Neuronal stem cell (in vitro differentiated cells): ENCODE measurements around the gene LEMD2.

Source experiments
- DNase-seq: peaks from one replicate; pipeline ENCODE4 v3.0.0-alpha.2; 2013; ENCODE audit warnings: low spot score
- H2AFZ ChIP-seq: one replicate; pipeline ENCODE4 v1.6.1; 2013; ENCODE audit warnings: mild to moderate bottlenecking, low read length, inconsistent platforms
- H2AK5ac ChIP-seq: 2 replicates; pipeline ENCODE4 v1.6.1; 2013; ENCODE audit warnings: low read depth, mild to moderate bottlenecking, inconsistent platforms, low read length, moderate library complexity, mixed read lengths
- H2BK120ac ChIP-seq: 2 replicates; pipeline ENCODE4 v1.6.1; 2013; ENCODE audit warnings: low read depth, mild to moderate bottlenecking, inconsistent platforms, low read length, moderate library complexity, mixed read lengths
- H2BK12ac ChIP-seq: one replicate; pipeline ENCODE4 v1.6.1; 2013; ENCODE audit warnings: low read length, inconsistent platforms
- H2BK15ac ChIP-seq: 2 replicates; pipeline ENCODE4 v1.6.1; 2013; ENCODE audit warnings: mild to moderate bottlenecking, low read length, inconsistent platforms, mixed read lengths
- H2BK5ac ChIP-seq: one replicate; pipeline ENCODE4 v1.6.1; 2013; ENCODE audit warnings: inconsistent platforms, mild to moderate bottlenecking, low read length, moderate library complexity
- H3K14ac ChIP-seq: one replicate; pipeline ENCODE4 v1.6.1; 2013; ENCODE audit warnings: low read length, inconsistent platforms
- H3K18ac ChIP-seq: 2 replicates; pipeline ENCODE4 v1.6.1; 2013; ENCODE audit warnings: low read length, inconsistent platforms
- H3K23ac ChIP-seq: 2 replicates; pipeline ENCODE4 v1.6.1; 2013; ENCODE audit warnings: low read depth, mild to moderate bottlenecking, mixed read lengths, low read length, inconsistent platforms; ENCODE audit not compliant: poor library complexity
- H3K27ac ChIP-seq: replicated peaks from 3 replicates; pipeline ENCODE4 v1.5.1; 2013; ENCODE audit warnings: low read length, inconsistent platforms
- H3K27me3 ChIP-seq, 3 experiments: 2 replicates each; pipeline ENCODE4 v1.6.1; 2013; ENCODE audit warnings: low read length in 3 of 3, mild to moderate bottlenecking in 2 of 3, inconsistent platforms in 1 of 3, low read depth in 1 of 3, mixed read lengths in 1 of 3, moderate library complexity in 1 of 3; ENCODE audit not compliant: control insufficient read depth in 3 of 3, insufficient read depth in 3 of 3
- H3K36me3 ChIP-seq, 2 donors: replicated peaks in 1 of 2; 2 replicates each; pipeline ENCODE4 v1.6.1; 2013; ENCODE audit warnings: low read length in 2 of 2; ENCODE audit not compliant: control insufficient read depth in 2 of 2, insufficient read depth in 2 of 2
- H3K4ac ChIP-seq: 2 replicates; pipeline ENCODE4 v1.6.1; 2013; ENCODE audit warnings: inconsistent platforms, mild to moderate bottlenecking, low read length, moderate library complexity
- H3K4me1 ChIP-seq, 2 donors: 1 replicate in 1 of 2; 2 replicates in 1 of 2; pipeline ENCODE4 v1.6.1; 2013; ENCODE audit warnings: low read length in 2 of 2, low read depth in 1 of 2; ENCODE audit not compliant: control insufficient read depth in 2 of 2, insufficient read depth in 1 of 2
- H3K4me2 ChIP-seq: one replicate; pipeline ENCODE4 v1.6.1; 2013; ENCODE audit warnings: mild to moderate bottlenecking, low read length, inconsistent platforms; ENCODE audit not compliant: insufficient read depth, poor library complexity, severe bottlenecking
- H3K4me3 ChIP-seq, 2 donors: 2 replicates each; pipeline ENCODE4 v1.5.1; 2013; ENCODE audit warnings: low read length in 2 of 2, mild to moderate bottlenecking in 2 of 2, inconsistent platforms in 1 of 2, moderate library complexity in 1 of 2
- H3K79me1 ChIP-seq: one replicate; pipeline ENCODE4 v1.6.1; 2013; ENCODE audit warnings: low read depth, mild to moderate bottlenecking, inconsistent platforms, low read length, moderate library complexity
- H3K9ac ChIP-seq: one replicate; pipeline ENCODE4 v1.6.1; 2013; ENCODE audit warnings: mild to moderate bottlenecking, low read depth, low read length, inconsistent platforms; ENCODE audit not compliant: poor library complexity
- H3K9me3 ChIP-seq, 2 donors: replicated peaks in 1 of 2; 2 replicates each; pipeline versions ENCODE3 to v1.6.1; 2013; ENCODE audit warnings: low read length in 2 of 2, mild to moderate bottlenecking in 2 of 2, inconsistent platforms in 1 of 2, low read depth in 1 of 2, mixed read lengths in 1 of 2, moderate library complexity in 1 of 2; ENCODE audit not compliant: control insufficient read depth in 2 of 2, insufficient read depth in 1 of 2
- H4K8ac ChIP-seq: one replicate; pipeline ENCODE4 v1.6.1; 2013; ENCODE audit warnings: low read depth, mild to moderate bottlenecking, inconsistent platforms, low read length, moderate library complexity
- H4K91ac ChIP-seq: one replicate; pipeline ENCODE4 v1.6.1; 2013; ENCODE audit warnings: low read length, low read depth, mild to moderate bottlenecking, inconsistent platforms; ENCODE audit not compliant: poor library complexity
- WGBS, 2 donors: extraction: QIAGEN DNeasy Blood & Tissue Kit; methylation state at CpG; one replicate each; pipeline ENCODE4 v1.1.7; 2013; ENCODE audit warnings: missing lambda C conversion rate in 2 of 2, mixed read lengths in 1 of 2; ENCODE audit not compliant: insufficient read length in 2 of 2, insufficient replicate concordance in 1 of 2; ENCODE audit errors: extremely low coverage in 2 of 2; 5-methylcytosine and 5-hydroxymethylcytosine counted together

Gene LEMD2

DNA sequence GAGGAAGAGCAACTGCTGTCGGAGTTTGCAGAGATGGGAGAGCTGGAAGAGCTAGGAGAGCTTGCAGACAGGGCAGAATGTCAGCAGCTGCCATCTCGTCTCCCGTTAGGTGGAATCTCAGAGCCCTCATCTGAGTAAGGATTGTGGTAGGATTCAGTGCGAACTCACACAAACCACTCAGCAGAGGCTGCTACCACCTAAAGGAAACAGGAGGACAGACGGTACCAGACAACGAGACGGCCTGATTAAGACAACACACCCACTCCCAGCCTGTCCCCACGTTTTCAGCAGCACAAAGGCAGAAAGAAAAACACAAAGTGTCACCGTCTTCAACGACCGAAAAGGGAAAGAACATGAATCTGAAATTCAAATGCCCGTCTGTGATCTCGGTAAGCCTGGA is 4.1 kb downstream of the LEMD2 start:
- Histone ChIP-seq H2BK15ac (no peak overlapping the region), H3K4me3 (no peak overlapping the region), H3K4ac (no peak overlapping the region), H3K4me1 (peaks cover 31 to 41% of the 10 kb centered on the region in 2 donors), H3K14ac (no peak overlapping the region), H2BK5ac (no peak overlapping the region), H4K91ac (no peak overlapping the region), H3K4me2 (no peak overlapping the region), H2AFZ (no peak overlapping the region), H3K23ac (no peak overlapping the region), H2BK12ac (no peak overlapping the region), H3K9ac (no peak overlapping the region), H3K27me3 (no peaks in the 10 kb centered on the region), H4K8ac (no peak overlapping the region), H3K79me1 (peaks cover 5% of the 10 kb centered on the region), H3K36me3 (peaks cover 14 to 69% of the 10 kb centered on the region in 2 donors), H2AK5ac (no peak overlapping the region), H3K9me3 (no peaks in the 10 kb centered on the region), H2BK120ac (no peak overlapping the region), H3K27ac (no peak overlapping the region), H3K18ac (no peak overlapping the region)
- WGBS, 2 donors: no CpG with 5 or more reads among the region's 13 CpGs
- no peak for DNase-seq

DNA sequence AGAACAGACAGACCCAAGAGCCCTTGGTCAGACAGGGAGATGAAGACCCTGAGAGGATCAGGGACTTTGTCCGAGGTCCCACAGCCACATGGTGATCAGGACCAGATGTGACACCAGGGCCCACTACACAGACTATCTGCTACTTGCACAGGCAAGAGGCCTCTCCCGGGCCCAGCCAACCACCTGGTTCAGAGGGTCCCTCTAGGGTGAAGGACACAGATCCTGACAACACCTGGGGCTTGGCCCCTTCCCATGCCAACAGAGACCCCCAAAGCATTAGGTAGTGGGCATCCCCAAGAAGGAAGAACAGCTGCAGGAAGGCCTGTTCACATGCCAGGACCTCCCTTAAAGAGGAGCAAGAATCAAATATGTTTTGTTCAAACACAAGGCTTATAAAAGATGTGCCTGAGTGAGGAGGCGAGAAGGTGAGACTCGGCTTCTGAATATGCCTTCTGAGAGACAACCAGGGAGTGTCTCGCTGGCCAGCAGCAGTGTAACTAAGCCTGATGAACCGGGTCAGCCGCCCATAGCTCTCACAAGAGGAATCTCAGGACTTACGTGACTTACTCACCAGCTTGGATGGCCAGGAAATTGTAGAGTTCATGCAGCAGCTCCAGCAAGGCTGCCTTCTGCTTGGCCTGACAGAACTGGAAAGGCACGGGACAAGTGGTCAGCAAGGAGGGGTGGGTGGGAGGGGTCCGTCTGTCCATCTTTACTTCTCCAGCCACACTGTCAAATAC is 5.0 kb downstream of the LEMD2 start:
- Histone ChIP-seq H3K4me1 (peaks cover 28 to 43% of the 10 kb centered on the region in 2 donors), H4K8ac (no peak overlapping the region), H2AFZ (no peak overlapping the region), H3K14ac (no peak overlapping the region), H3K27ac (no peak overlapping the region), H3K4me3 (no peak overlapping the region), H3K9ac (no peak overlapping the region), H3K27me3 (no peaks in the 10 kb centered on the region), H2BK12ac (no peak overlapping the region), H2BK5ac (no peak overlapping the region), H3K4me2 (no peak overlapping the region), H3K79me1 (peaks cover 5% of the 10 kb centered on the region), H3K36me3 (peaks cover 16 to 78% of the 10 kb centered on the region in 2 donors), H3K23ac (no peak overlapping the region), H2BK15ac (no peak overlapping the region), H2AK5ac (no peak overlapping the region), H3K4ac (no peak overlapping the region), H3K18ac (no peak overlapping the region), H2BK120ac (no peak overlapping the region), H4K91ac (no peak overlapping the region), H3K9me3 (no peaks in the 10 kb centered on the region)
- DNase-seq: no peak
- WGBS, 2 donors: no CpG with 5 or more reads among the region's 10 CpGs

DNA sequence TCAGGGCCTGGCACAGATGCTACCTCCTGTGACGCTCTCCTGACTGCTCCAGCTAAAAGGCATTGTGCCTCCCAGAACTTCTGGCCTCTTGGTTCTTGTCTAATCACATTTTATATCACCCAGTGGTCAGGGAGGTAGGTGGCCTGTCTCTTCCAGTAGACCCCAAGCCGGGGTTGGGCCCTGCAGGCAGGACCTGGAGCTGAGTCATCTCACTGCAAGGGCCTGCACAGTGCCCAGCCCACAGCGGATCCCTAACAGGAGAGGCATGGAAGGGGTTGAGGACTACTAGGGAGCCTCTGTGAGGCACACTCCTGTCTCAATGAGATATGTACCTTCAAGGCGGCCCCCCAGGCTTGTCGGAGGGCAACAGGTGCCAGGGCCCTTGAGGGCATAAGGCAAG is 6.4 kb downstream of the LEMD2 start:
- no peak overlapping the region for H3K23ac ChIP-seq
- H4K91ac ChIP-seq: no peak overlapping the region
- no peak overlapping the region for H3K18ac ChIP-seq
- no peak for DNase-seq
- peaks cover 26 to 40% of the 10 kb centered on the region in 2 donors for H3K4me1 ChIP-seq
- H3K36me3 ChIP-seq: peaks cover 30 to 90% of the 10 kb centered on the region in 2 donors
- no CpG with 5 or more reads among the region's 5 CpGs for WGBS, 2 donors
- H2BK15ac ChIP-seq: no peak overlapping the region
- no peak overlapping the region for H4K8ac ChIP-seq
- H3K4me2 ChIP-seq: no peak overlapping the region
- H2BK120ac ChIP-seq: no peak overlapping the region
- no peaks in the 10 kb centered on the region for H3K9me3 ChIP-seq
- no peak overlapping the region for H2AFZ ChIP-seq
- no peak overlapping the region for H2BK12ac ChIP-seq
- H3K27ac ChIP-seq: no peak overlapping the region
- no peaks in the 10 kb centered on the region for H3K27me3 ChIP-seq
- no peak overlapping the region for H2AK5ac ChIP-seq
- H3K9ac ChIP-seq: no peak overlapping the region
- H3K14ac ChIP-seq: no peak overlapping the region
- no peak overlapping the region for H2BK5ac ChIP-seq
- no peak overlapping the region for H3K4me3 ChIP-seq
- H3K4ac ChIP-seq: no peak overlapping the region
- H3K79me1 ChIP-seq: no peaks in the 10 kb centered on the region

DNA sequence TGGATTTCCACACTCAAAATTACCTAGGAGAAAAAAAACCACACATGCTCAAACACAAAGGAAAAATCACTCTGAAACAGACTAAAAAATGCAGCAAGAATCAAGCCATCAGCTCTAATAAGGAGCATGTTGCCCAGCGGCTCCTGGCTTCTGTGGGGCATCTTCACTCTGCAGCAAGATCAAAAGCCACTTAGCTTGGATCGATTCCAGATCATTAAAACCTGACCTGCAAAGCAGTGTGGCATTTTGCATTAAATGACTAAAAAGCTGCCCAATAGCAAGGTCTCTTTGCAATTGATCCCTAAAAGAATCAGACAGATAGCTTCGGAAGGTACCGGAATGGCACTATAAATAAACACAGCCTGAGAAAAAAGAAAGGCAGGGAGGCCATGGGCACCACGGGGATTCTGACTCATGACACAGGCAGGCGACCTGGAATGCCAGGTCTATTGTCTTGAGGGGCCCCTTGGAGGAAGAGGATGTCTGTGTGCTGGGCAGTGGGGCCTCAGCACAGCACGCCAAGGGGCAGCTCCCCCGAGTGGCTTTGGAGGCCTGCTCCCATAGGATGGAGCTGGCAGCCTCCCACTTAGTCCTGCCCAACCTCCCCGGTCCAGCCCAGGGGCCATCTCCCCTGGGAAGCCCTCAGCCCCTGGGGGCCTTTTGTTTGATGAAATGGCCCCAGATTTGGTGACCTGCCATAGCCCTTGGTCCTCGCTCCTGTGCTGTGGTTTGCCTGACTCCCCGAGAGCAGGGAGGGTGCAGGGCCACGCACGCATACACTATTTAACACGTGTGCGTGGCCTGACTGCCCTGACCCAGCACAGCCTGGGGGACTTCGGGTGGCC is 7.6 kb downstream of the LEMD2 start:
- peaks cover 25 to 32% of the 10 kb centered on the region in 2 donors for H3K4me1 ChIP-seq
- H3K18ac ChIP-seq: peak overlapping the region; percentile 66
- no peaks in the 10 kb centered on the region for H3K79me1 ChIP-seq
- H3K14ac ChIP-seq: no peak overlapping the region
- H2BK15ac ChIP-seq: no peak overlapping the region
- H3K36me3 ChIP-seq: peaks cover 41 to 91% of the 10 kb centered on the region in 2 donors
- no peak overlapping the region for H3K4me2 ChIP-seq
- H3K23ac ChIP-seq: peak overlapping the region; percentile 19
- no peak overlapping the region for H2BK12ac ChIP-seq
- no peak overlapping the region for H4K91ac ChIP-seq
- no peak overlapping the region for H2AK5ac ChIP-seq
- DNase-seq: peak; percentile 71
- no peaks in the 10 kb centered on the region for H3K9me3 ChIP-seq
- no peak overlapping the region for H2BK5ac ChIP-seq
- H2AFZ ChIP-seq: no peak overlapping the region
- WGBS, 2 donors: no CpG with 5 or more reads among the region's 16 CpGs
- H4K8ac ChIP-seq: no peak overlapping the region
- no peak overlapping the region for H3K4me3 ChIP-seq
- no peaks in the 10 kb centered on the region for H3K27me3 ChIP-seq
- no peak overlapping the region for H3K9ac ChIP-seq
- H2BK120ac ChIP-seq: no peak overlapping the region
- H3K27ac ChIP-seq: peak overlapping the region; percentile 70
- H3K4ac ChIP-seq: no peak overlapping the region
